AG04450 (cell line): ENCODE data around the gene P2RX2. TPM values are rescaled to one million over a fixed set of nuclear protein-coding genes. Genes with fewer than 3 reads are reported as not detected.

Source experiments
- CTCF ChIA-PET: fragments of 300-600, 350-600 bp; formaldehyde crosslinking; extraction: SDS; loops from one replicate; lab custom pipeline; 2022; ENCODE audit warnings: antibody characterized with exemption, inconsistent platforms; lab: Charles Lee
- POLR2A ChIA-PET: fragments of 350-600 bp; formaldehyde crosslinking; extraction: SDS; loops from one replicate; lab custom pipeline; 2021; ENCODE audit warnings: antibody characterized with exemption, inconsistent platforms; lab: Yijun Ruan, JAX
- DNase-seq: peaks from one replicate; pipeline ENCODE4 v3.0.0-alpha.2; 2011; ENCODE audit warnings: low read depth, low spot score
- H3K27ac ChIP-seq: one replicate; pipeline ENCODE4 v1.5.1; 2012; ENCODE audit warnings: low read depth, low read length, control low read depth
- H3K27me3 ChIP-seq: one replicate; pipeline ENCODE4 v1.6.0; 2012; ENCODE audit warnings: low read length; ENCODE audit not compliant: control insufficient read depth, insufficient read depth
- H3K4me3 ChIP-seq: 2 replicates; pipeline ENCODE4 v1.5.1; 2011; ENCODE audit warnings: mild to moderate bottlenecking, low read depth, low read length, control low read depth
- H3K9me3 ChIP-seq: 2 replicates; pipeline ENCODE4 v1.5.1; 2012; ENCODE audit warnings: low read length; ENCODE audit not compliant: control insufficient read depth, insufficient read depth
- CTCF ChIP-seq: IDR thresholded peaks from 2 replicates; pipeline ENCODE4 v1.5.1; 2011; ENCODE audit warnings: low read depth, low read length, control low read depth, inconsistent platforms
- polyA plus RNA-seq: library from polyadenylated mRNA; depleted of rRNA; stranded (reverse); fragments of >200 nt; gene quantifications from 2 replicates; pipeline ENCODE4 v1.2.3, GENCODE V29; 2011

Gene P2RX2
- polyA plus RNA-seq, 1 experiment: not detected

- POLR2A ChIA-PET: no interaction called here
Measured at GRCh38 chr12:132591107-132591935, 27.3 kb upstream of the P2RX2 start.

GRCh38 chr12:132592282-132592970 lies 26.1 kb upstream of the P2RX2 start:
- no peak for DNase-seq
- ChIA-PET POLR2A (no interaction called here), CTCF (no interaction called here)
- no peak overlapping the region for H3K27ac ChIP-seq
- H3K4me3 ChIP-seq: no peak overlapping the region
- peaks cover 16% of the 10 kb centered on the region for H3K27me3 ChIP-seq
- H3K9me3 ChIP-seq: peaks cover 16% of the 10 kb centered on the region
- TF ChIP-seq CTCF: no peak

More at GRCh38 chr12:132591107-132591935, 27.3 kb upstream of the P2RX2 start:
- peaks cover 16% of the 10 kb centered on the region for H3K9me3 ChIP-seq
- no peak for TF ChIP-seq CTCF
- no peak overlapping the region for H3K4me3 ChIP-seq
- H3K27ac ChIP-seq: no peak overlapping the region
- H3K27me3 ChIP-seq: peaks cover 16% of the 10 kb centered on the region
- CTCF ChIA-PET: no interaction called here
- no peak for DNase-seq

- POLR2A ChIA-PET: no interaction called here
- CTCF ChIA-PET: no interaction called here
- DNase-seq: no peak
- no peak overlapping the region for H3K4me3 ChIP-seq
- no peak overlapping the region for H3K27ac ChIP-seq
- peaks cover 16% of the 10 kb centered on the region for H3K27me3 ChIP-seq
- no peak for TF ChIP-seq CTCF
- H3K9me3 ChIP-seq: peaks cover 16% of the 10 kb centered on the region
Measured at GRCh38 chr12:132593071-132593470, 25.5 kb upstream of the P2RX2 start.

GRCh38 chr12:132593521-132593920 lies 25.1 kb upstream of the P2RX2 start:
- no peak overlapping the region for H3K27ac ChIP-seq
- H3K4me3 ChIP-seq: no peak overlapping the region
- no peak for DNase-seq
- TF ChIP-seq CTCF: no peak
- POLR2A ChIA-PET: no interaction called here
- peaks cover 16% of the 10 kb centered on the region for H3K9me3 ChIP-seq
- CTCF ChIA-PET: no interaction called here
- peaks cover 15% of the 10 kb centered on the region for H3K27me3 ChIP-seq

- Histone ChIP-seq H3K9me3 (peaks cover 13% of the 10 kb centered on the region), H3K27ac (no peak overlapping the region), H3K27me3 (peaks cover 11% of the 10 kb centered on the region), H3K4me3 (no peak overlapping the region)
- no peak for TF ChIP-seq CTCF
- POLR2A ChIA-PET: no interaction called here
- CTCF ChIA-PET: interaction anchor here (1.3 kb wide), 1 partner anchor 33 kb away, joined by 7 read pairs; no protein-coding TSS in a partner anchor
- DNase-seq: peak; percentile 87
Measured at GRCh38 chr12:132593938-132594358, 24.6 kb upstream of the P2RX2 start.
